Bronchial epithelial cell (primary cell): ENCODE data around the gene CBX8. TPM values are rescaled to one million over a fixed set of nuclear protein-coding genes. Genes with fewer than 3 reads are reported as not detected.

Experiments
- DNase-seq: peaks from one replicate; pipeline ENCODE4 v3.0.0-alpha.2; 2010; ENCODE audit warnings: low read depth
- FAIRE-seq: peaks from 2 replicates; lab custom pipeline; 2011; peaks lifted over from hg19 to GRCh38; lab: Jason Lieb, UNC
- H3K27me3 ChIP-seq: 2 replicates; pipeline ENCODE4 v1.5.1; 2011; ENCODE audit warnings: low read length; ENCODE audit not compliant: control insufficient read depth, insufficient read depth
- H3K36me3 ChIP-seq: 2 replicates; pipeline ENCODE4 v1.5.1; 2011; ENCODE audit warnings: low read length; ENCODE audit not compliant: control insufficient read depth, insufficient read depth
- H3K4me3 ChIP-seq: 2 replicates; pipeline ENCODE4 v1.5.1; 2011; ENCODE audit warnings: mild to moderate bottlenecking, low read depth, low read length, control low read depth
- total RNA-seq: library from RNA; depleted of rRNA; stranded (reverse); fragments of >200 nt; gene quantifications from 2 replicates; pipeline ENCODE4 v1.2.1, GENCODE V29; 2014
- TF ChIP-seq, protein P1 (sequence below): IDR thresholded peaks from 2 replicates; pipeline ENCODE4 v1.5.1; 2011; ENCODE audit warnings: mild to moderate bottlenecking, moderate library complexity, low read length, control low read depth, inconsistent platforms; ENCODE audit not compliant: insufficient read depth, severe bottlenecking

Gene CBX8
- total RNA-seq, 1 donor from 2014 or later, result 2.6 TPM

DNA sequence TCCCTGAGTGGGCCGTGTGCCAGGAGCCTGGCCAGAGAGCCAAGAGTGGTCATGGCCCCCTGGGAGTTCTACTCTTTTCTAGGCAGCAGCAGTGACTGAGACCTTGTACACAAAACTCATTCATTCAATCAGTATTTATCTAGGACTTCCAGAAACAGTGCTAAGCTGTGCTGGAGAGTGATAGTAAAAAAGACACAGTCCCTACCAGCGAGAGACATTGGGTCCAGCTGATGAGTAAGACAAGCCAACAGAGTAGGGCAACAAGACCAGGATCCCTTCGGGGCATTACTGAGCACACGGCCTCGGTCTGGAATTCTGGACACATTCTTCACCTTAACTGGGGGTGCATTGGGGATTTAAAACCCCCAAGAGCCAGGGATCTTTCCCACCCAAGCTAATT lies 22.2 kb upstream of the CBX8 start:
- FAIRE-seq, result no peak
- TF ChIP-seq, protein P1, sequence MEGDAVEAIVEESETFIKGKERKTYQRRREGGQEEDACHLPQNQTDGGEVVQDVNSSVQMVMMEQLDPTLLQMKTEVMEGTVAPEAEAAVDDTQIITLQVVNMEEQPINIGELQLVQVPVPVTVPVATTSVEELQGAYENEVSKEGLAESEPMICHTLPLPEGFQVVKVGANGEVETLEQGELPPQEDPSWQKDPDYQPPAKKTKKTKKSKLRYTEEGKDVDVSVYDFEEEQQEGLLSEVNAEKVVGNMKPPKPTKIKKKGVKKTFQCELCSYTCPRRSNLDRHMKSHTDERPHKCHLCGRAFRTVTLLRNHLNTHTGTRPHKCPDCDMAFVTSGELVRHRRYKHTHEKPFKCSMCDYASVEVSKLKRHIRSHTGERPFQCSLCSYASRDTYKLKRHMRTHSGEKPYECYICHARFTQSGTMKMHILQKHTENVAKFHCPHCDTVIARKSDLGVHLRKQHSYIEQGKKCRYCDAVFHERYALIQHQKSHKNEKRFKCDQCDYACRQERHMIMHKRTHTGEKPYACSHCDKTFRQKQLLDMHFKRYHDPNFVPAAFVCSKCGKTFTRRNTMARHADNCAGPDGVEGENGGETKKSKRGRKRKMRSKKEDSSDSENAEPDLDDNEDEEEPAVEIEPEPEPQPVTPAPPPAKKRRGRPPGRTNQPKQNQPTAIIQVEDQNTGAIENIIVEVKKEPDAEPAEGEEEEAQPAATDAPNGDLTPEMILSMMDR, result no peak
- H3K4me3 ChIP-seq, result no peak overlapping the region
- no peaks in the 10 kb centered on the region for H3K36me3 ChIP-seq
- H3K27me3 ChIP-seq, result peaks cover 18% of the 10 kb centered on the region
- DNase-seq, result no peak

DNA sequence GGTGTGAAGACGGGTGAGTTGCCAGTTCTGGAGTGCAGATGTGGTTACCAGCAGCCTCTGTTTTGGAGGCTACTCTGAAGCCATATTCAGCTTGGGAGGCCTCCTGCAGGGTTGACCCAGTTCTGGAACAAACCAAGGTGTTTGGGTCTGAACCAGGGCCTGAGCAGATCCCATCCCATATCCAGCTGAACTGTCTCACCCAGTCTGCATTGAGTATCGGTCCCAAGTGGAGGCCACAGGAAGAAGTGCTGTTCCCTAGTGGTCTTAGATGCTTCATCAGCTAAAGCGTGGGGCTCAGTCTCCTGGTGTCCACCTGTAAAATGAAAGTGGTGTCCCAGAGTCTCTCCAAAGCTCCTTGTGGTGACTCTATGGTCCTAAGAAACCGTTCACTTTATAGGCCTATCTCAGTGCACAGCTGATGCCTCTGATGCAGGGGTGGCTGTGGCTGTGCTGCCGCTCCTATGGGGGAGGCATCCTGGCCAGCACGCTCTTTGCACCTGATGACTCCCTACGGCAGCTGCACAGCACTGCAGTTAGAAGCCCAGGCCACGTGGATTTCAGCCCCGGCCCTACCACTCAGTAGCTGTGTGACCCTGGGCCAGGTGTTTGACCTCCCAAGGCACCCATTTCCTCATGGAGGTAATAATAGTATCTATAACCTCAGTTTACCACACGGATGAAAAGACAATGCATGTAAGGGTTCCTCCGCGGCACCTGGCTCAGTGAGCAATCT lies 21.3 kb upstream of the CBX8 start:
- TF ChIP-seq, protein P1, result no peak
- DNase-seq (no peak), FAIRE-seq (no peak)
- no peak overlapping the region for H3K4me3 ChIP-seq
- peaks cover 18% of the 10 kb centered on the region for H3K27me3 ChIP-seq
- H3K36me3 ChIP-seq, result no peaks in the 10 kb centered on the region

DNA sequence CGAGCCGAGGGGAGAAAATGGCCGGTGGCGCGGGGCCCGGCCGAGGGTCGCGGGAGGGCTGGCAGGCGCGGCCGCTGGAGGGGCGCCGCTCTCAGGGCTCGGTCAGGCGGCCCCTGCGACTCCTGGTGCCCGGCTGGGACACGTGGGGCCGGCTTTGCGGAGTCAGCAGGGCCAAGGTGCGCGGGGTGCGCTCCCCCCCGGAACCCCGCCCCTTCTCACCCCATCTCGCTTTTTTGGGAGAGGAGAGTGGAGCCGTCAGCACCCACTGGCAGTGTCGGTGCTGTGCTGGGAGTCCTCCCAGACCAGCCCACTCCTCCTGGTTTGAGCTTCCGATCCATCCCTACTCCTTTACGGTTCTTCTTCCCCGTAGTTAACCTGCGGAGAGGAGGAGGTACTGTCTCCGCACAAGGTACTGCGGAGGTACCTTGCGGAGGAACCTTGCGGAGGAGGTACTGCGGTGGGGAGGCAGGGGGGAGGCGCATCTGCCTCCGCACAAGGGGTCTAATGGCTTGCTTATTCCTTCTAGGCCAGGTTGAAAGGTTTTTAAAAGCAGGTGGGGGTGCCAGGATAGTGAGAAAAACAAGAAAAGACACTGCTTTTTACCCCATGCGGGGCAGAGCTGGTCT lies 19.1 kb upstream of the CBX8 start:
- Histone ChIP-seq H3K27me3 (peaks cover 37% of the 10 kb centered on the region), H3K4me3 (no peak overlapping the region), H3K36me3 (no peaks in the 10 kb centered on the region)
- no peak for FAIRE-seq
- DNase-seq, result no peak
- TF ChIP-seq, protein P1, result no peak

DNA sequence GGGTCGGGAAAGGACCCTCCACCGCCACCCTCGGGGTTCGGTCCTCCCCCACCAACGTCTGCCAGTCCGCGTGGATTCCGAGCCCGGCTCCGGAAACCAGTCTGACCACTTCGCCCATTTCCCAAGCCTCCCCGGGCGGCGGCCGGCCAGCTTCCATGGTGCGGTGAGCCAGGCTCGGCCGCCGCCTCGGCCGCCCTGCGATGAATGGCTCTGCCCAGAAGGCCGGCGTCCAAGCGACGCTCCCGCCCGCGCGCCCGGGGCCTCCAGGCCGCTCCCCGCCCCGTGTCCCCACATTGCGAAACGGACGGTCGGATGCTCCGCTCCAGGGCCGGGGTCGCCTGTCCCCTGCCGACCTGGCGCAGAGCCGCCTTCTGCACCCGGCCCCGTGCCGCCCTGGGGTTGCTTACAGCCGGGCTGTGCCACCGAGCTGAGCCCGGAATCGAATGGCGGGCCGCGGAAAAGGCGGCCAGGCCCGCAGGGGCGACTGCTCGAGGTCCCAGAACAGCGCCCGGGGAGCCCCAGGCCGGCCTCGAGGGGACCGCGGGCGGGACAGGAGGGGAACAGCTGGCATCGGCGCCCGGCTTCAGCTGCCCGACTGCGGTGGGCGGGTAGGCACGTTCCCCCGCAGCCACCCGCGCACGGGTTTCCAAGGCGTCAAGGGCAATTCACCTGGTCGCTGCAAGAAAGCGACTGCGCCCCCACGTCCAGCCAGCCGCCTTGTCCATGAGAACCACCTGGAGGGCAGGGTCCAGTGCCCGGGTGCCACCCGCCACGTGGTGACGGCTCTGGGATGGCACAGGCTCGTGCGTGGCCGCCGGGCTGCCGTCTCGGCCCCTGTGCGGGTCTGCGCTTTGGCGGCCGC lies 18.3 kb upstream of the CBX8 start:
- no peaks in the 10 kb centered on the region for H3K36me3 ChIP-seq
- H3K27me3 ChIP-seq, result peaks cover 41% of the 10 kb centered on the region
- DNase-seq (no peak), FAIRE-seq (no peak)
- H3K4me3 ChIP-seq, result peak overlapping the region; percentile 30
- TF ChIP-seq, protein P1, result no peak

DNA sequence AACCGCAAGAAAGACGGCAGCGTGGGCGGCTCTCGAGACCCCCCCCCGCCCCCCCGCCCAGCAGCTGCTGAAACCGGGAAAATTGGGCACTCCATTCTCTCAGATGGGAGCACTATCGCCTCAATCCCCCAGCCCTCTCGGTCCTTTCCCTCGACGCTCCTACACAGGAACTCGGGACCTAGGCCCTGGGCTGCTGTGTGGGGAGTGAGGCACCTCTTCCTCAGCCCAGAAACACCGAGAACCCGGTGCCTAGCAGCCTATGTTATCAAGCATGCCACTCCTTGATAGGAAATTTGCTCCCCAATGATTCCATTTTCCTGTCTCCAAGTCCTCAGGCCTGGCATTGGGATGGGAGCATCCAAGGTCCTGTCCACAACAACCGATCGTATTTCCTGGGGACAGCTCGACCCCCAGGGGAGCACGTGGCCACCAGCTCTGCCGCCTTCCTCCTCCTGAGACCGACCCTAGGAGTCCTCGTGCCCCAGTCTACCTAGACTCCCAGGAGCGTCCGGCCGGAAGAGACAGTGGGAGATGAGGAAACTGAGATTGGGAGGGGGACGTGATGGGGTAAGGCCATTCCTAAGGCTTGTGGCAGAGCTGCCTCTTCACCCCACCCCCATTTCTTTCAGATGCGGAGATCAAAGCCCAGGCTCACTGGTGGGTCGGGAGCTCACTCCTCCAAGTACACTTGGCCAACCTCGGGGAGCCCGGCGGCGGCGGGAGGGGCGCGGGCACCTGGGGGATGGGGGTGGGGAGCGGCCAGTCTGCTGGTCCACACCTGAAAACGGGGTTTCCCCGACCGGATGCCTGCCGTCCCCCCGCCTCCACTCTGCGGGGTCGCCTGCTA lies 17.5 kb upstream of the CBX8 start:
- TF ChIP-seq, protein P1, result no peak
- FAIRE-seq, result no peak

More for the DNA sequence above, 17.5 kb upstream of the CBX8 start:
- no peak for DNase-seq
- H3K36me3 ChIP-seq, result no peaks in the 10 kb centered on the region
- H3K27me3 ChIP-seq, result peaks cover 43% of the 10 kb centered on the region
- peak overlapping the region; percentile 30 for H3K4me3 ChIP-seq
